Stimulated activated CD4-positive, alpha-beta T cell treated with anti-CD3 and anti-CD28 coated beads, TNF-alpha, amount 100 ng/mL, for 48 hours (primary cell): ENCODE data around the gene ABRAXAS1.

Source experiments
- DNase-seq, 3 donors: peaks; one replicate each; pipeline ENCODE4 v3.0.0-alpha.2; 2020; ENCODE audit warnings: low read depth in 3 of 3

Gene ABRAXAS1

GRCh38 chr4:83454686-83455085 is 30.2 kb downstream of the ABRAXAS1 start:
- no peak for DNase-seq

GRCh38 chr4:83449009-83449408 is 35.9 kb downstream of the ABRAXAS1 start:
- DNase-seq, result no peak

- DNase-seq, result no peak
These were observed 44.0 kb downstream of the ABRAXAS1 start for GRCh38 chr4:83440899-83441298.

- no peak for DNase-seq
These were observed 44.6 kb downstream of the ABRAXAS1 start for GRCh38 chr4:83440148-83440814.

- DNase-seq, result no peak
These were observed 46.2 kb downstream of the ABRAXAS1 start for GRCh38 chr4:83438719-83439118.

- DNase-seq, result no peak
These were observed 48.2 kb downstream of the ABRAXAS1 start for GRCh38 chr4:83436680-83437079.

- no peak for DNase-seq
These were observed 53.7 kb downstream of the ABRAXAS1 start for GRCh38 chr4:83431200-83431599.

- no peak for DNase-seq
These were observed 66.7 kb downstream of the ABRAXAS1 start for GRCh38 chr4:83418211-83418610.

- DNase-seq, result no peak
These were observed 67.3 kb downstream of the ABRAXAS1 start for GRCh38 chr4:83417566-83417965.

- DNase-seq, result no peak
These were observed 71.2 kb downstream of the ABRAXAS1 start for GRCh38 chr4:83413676-83414075.
